GM19023 (cell line): ENCODE data around the gene UPK3A.
"Not testable (repeated sequence)": the region's sequence is repeated elsewhere in the genome, so short reads cannot be mapped to it uniquely, and the experiment has no call there.

Source experiments
- ATAC-seq: cut with Tn5 transposase; IDR thresholded peaks from one replicate; pipeline ENCODE4 v1.9.1; 2021; ENCODE audit warnings: mild to moderate bottlenecking, moderate library complexity; ENCODE audit not compliant: unreplicated experiment

Gene UPK3A

DNA sequence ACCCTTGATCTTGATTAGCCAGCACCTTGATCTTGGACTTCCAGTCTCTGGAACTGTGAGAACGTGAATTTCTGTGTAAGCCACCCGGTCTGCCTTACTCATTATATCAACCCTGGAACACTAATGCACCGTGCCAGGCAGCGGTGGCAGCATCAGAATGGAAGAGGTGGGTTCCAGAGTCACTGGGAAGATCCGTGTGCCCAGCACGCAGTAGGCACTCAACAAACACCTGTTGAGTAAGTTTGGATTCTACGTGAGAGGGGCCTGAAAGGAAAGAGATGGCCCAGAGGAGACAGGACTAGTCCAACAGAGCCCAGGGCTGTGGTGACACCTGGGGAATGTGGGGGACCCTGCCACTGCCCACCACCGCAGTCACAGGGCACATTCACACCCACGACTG lies 6.6 kb upstream of the UPK3A start:
- ATAC-seq, result no peak

GRCh38 chr22:45280587-45280980 lies 4.2 kb upstream of the UPK3A start:
- no peak for ATAC-seq

GRCh38 chr22:45281010-45281409 lies 3.7 kb upstream of the UPK3A start:
- ATAC-seq, result no peak

GRCh38 chr22:45285263-45286058 lies 712 bp downstream of the UPK3A start:
- ATAC-seq, result no peak

GRCh38 chr22:45286854-45287551 lies 2.3 kb downstream of the UPK3A start:
- ATAC-seq, result no peak

GRCh38 chr22:45290410-45290936 lies 5.7 kb downstream of the UPK3A start:
- no peak for ATAC-seq

DNA sequence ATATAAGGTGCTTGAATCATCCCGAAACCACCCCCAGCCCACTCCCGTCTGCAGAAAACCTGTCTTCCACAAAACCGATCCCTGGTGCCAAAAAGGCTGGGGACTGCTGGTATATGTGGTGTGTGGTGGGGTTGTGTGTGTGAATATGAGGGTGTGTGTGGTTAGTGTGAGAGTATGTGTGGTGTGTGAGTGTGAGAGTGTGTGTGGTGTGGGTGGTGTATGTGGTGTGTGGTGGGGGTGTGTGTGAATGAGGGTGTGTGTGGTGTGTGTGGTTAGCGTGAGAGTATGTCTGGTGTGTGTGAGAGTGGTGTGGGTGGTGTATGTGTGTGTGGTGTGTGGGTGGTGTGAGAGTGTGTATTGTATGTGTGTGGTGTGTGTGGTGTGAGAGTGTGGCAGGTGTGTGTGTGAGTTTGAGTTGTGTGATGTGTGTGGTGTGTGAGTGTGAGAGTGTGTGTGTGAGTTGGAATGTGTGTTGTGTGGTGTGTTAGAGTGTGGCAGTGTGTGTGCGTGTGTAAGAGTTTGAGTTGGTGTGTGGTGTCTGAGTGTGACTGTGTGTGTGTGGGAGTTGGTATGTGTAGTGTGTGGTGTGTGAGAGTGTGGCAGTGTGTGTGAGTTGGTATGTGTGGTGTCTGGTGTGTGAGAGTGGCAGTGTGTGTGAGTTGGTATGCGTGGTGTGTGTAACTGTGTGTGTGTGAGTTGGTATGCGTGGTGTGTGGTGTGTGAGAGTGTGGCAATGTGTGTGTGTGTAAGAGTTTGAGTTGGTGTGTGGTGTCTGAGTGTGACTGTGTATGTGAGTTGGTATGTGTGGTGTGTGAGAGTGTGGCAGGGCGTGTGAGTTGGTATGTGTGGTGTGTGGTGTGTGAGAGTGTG lies 6.5 kb downstream of the UPK3A start:
- no peak for ATAC-seq

DNA sequence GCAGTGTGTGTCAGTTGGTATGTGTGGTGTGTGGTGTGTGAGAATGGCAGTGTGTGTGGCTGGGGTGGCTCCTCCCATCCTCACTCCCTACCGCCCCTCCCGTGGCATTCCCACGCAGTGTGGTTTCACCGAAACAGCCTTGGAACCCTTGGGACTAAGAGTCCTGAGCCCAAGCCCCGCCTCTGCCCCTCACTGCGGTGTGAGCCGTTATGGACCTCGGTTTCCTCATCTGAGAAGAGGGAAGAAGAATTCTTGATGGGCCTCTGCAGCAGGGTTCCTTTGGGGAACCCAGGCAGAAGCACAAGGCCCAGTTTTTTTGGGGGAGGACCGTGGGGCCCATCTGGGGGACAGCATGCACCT lies 7.2 kb downstream of the UPK3A start:
- no peak for ATAC-seq

GRCh38 chr22:45292731-45293442 lies 8.1 kb downstream of the UPK3A start:
- no peak for ATAC-seq

DNA sequence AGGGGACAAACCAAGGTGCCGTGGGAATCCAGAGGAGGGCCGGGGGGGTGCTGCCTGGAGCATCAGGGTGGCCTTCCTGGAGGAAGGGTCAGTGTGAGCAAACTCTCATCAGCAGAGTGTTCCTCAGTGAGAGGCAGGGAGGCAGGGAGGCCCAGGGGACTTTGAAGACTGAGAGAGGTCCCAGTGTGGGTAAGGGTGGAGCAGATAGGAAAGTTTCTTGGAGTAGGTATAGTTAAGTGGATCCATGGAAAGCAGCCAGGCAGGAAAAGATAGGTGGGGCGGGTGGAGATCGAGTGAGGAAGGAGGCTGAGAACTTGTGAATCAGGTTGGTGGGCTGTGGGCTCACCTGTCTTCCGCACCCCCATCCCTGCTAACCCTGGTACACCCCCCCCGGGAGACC lies 9.3 kb downstream of the UPK3A start:
- ATAC-seq, result no peak

- ATAC-seq, result not testable (repeated sequence)
Measured at GRCh38 chr22:45295004-45295403, 10.3 kb downstream of the UPK3A start.

DNA sequence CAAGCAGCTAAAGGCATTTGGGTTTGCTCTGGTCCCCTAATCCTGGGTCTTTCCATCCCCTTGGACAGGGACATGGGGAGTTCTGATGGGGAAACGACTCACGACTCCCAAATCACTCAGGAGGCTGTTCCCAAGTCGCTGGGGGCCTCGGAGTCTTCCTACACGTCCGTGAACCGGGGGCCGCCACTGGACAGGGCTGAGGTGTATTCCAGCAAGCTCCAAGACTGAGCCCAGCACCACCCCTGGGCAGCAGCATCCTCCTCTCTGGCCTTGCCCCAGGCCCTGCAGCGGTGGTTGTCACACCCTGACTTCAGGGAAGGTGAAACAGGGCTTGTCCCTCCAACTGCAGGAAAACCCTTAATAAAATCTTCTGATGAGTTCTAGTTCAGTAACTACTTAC lies 10.7 kb downstream of the UPK3A start:
- ATAC-seq, result no peak

DNA sequence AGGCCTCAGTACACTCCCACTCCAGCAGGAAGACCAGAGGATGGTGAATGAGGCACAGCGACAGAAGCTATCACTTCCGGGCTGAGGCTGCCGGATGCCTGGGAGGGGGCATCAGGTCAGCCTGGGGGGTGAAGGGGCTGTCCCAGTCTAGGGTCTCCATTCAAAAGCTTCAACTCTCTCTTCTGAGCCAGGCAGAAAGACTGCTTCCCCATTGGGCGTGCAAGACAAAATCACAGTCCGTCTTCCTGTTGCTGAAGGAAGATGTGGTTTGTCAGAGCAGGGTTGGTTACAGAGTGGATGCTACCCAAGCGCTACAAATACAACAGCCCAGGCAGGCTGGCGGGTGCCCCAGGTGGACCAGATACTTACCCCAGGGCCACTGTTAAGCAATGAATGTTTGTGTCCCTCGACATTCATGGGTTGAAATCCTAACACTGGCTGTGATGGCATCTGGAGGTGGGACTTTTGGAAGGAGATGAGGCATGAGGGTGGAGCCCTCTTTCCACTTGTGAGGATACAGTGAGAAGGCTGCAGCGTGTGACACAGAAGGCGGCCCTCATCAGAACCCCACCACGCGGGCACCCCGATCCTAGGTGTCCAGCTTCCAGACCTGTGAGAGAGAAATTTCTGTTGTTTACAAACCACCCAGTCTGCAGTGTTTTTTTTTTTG lies 12.0 kb downstream of the UPK3A start:
- no peak for ATAC-seq

DNA sequence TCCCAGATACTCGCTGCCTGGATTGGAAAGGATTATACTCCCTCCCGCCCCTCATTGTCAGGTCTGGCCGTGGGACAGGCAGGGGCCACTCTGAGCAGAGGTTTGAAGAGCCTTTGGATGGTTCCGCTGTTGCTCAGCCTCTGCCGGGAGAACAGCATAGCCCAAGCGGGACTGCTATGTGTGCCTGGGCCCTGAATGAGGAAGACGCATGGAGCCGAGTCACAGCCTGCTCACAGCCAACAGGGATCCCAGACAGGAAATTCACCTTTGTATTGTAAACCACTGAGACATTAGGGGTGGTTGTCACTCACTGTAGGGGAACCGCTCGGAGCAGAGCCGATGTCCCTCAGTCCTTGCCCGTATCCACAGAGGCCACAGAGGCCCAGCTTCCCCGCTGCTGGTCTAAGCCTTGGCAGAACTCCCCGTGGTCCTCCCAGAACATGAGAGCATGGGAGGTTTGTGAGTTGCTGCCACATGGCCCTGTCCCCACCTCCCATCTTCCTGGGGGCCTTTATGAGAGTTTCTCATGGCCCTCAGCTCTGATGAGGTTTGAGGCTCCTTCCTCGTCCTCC lies 14.3 kb downstream of the UPK3A start:
- ATAC-seq, result no peak

GRCh38 chr22:45302751-45303150 lies 18.0 kb downstream of the UPK3A start:
- ATAC-seq, result no peak

DNA sequence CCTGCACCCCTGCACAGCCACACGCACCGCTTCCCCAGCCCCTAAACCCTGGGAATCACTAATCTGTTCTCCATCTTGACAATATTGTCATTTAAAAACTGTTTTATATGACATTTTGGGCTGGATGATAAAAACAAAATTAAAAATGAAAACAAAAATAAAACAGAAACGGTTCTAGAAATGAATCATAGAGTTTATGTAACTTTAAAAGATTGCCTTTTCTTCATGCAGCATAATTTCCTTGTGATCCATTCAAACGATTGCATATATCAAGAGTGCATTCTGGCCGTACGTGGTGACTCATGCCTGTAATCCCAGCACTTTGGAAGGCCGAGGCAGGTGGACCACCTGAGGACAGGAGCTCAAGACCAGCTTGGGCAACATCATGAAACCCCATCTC lies 18.4 kb downstream of the UPK3A start:
- ATAC-seq, result no peak

DNA sequence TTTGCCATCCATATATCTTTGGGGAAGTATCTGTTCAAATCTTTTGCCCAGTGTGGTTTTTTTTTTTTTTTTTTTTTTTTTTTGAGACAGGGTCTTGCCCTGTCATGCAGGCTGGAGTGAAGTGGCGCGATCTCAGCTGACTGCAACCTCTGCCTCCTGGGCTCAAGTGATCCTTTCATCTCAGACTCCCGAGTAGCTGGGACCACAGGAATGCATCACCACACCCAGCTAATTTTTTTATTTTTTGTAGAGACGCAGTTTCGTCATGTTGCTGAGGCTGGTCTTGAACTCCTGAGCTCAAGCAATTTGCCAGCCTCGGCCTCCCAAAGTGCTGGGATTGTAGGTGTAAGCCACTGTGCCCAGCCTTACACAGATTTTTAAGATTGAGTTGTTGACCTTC lies 20.2 kb downstream of the UPK3A start:
- ATAC-seq, result no peak

GRCh38 chr22:45305456-45306075 lies 20.8 kb downstream of the UPK3A start:
- ATAC-seq, result no peak

DNA sequence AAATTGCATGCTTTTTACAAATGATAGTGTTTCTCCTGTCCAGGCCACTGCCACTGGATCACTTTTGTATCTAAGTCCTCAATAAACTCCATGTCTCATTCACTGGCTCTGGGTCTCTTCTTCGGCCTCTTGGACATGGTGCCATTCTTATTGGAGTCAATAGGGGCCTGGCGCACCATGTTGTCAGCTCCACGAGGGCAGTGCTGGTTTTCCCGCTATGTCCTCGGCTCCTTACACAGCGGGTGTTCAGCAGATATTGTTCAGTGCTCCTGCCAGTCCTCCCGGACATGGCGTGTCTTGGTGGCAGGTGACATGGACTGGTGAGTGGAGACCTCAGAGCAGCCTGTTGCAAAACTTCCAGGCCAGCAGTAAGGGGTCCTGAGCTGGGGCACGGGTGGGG lies 21.4 kb downstream of the UPK3A start:
- no peak for ATAC-seq
